ENCODE data around the gene MOGAT2. TPM values are rescaled to one million over a fixed set of nuclear protein-coding genes. Genes with fewer than 3 reads are reported as not detected.

The MOGAT2 gene
- total and polyA plus RNA-seq, 2 of the 13 experiments (the other 11 are each of a cell fraction or from before 2014, with no cell fraction given): 27.2 to 27.8 TPM

DNA sequence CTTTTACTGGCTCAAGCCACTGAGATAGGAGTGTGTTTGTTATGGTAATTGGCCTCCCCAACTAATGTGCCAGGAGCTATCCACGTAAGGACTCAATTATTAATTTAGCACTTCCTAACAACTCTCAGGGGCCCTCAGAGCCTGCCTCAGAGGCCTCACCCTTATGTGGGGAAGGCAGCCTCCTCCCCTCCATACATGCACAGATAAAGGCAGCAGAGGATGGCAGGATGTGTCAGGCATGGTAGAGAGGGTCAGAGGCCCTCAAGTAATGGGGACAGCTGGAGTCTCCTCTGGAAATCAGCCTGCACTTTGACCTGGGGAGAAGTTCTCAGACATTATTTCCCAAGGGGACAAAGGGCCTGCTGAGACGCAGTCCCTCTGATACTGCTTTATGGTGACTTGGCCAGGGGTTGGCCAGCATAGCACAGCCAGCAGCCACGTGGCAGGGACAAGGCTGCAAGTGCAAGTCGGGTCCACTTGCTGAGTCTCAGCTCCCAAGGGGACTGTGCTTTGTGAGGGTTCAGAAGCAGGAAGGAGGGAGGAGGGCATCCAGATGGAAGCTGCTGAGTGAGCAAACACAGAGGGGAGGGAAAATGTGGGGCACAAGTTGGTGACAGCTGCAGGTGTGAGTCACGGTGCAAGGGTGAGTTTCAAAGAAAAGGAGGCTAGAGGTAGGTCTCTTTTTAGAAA lies 17.0 kb downstream of the MOGAT2 start (continued):
- TF ChIP-seq MXI1 (IDR thresholded peaks at IDR 0.05; ENCODE audit: borderline replicate concordance, low read depth, low read length): peak; percentile 29; the same call in 1 of the 3 replicates
- TF ChIP-seq, protein P1, sequence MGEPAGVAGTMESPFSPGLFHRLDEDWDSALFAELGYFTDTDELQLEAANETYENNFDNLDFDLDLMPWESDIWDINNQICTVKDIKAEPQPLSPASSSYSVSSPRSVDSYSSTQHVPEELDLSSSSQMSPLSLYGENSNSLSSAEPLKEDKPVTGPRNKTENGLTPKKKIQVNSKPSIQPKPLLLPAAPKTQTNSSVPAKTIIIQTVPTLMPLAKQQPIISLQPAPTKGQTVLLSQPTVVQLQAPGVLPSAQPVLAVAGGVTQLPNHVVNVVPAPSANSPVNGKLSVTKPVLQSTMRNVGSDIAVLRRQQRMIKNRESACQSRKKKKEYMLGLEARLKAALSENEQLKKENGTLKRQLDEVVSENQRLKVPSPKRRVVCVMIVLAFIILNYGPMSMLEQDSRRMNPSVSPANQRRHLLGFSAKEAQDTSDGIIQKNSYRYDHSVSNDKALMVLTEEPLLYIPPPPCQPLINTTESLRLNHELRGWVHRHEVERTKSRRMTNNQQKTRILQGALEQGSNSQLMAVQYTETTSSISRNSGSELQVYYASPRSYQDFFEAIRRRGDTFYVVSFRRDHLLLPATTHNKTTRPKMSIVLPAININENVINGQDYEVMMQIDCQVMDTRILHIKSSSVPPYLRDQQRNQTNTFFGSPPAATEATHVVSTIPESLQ (CRISPR knock-in tag; conservative IDR thresholded peaks at IDR 0.05): no peak
- no peak for TF ChIP-seq EEA1 (CRISPR knock-in tag; IDR thresholded peaks at IDR 0.05; ENCODE audit: borderline replicate concordance)
- peak; percentile 27; the same call in 1 of the 2 replicates for TF ChIP-seq POLR2G (IDR thresholded peaks at IDR 0.05; ENCODE audit: low read depth, low read length)
- TF ChIP-seq, protein P2, sequence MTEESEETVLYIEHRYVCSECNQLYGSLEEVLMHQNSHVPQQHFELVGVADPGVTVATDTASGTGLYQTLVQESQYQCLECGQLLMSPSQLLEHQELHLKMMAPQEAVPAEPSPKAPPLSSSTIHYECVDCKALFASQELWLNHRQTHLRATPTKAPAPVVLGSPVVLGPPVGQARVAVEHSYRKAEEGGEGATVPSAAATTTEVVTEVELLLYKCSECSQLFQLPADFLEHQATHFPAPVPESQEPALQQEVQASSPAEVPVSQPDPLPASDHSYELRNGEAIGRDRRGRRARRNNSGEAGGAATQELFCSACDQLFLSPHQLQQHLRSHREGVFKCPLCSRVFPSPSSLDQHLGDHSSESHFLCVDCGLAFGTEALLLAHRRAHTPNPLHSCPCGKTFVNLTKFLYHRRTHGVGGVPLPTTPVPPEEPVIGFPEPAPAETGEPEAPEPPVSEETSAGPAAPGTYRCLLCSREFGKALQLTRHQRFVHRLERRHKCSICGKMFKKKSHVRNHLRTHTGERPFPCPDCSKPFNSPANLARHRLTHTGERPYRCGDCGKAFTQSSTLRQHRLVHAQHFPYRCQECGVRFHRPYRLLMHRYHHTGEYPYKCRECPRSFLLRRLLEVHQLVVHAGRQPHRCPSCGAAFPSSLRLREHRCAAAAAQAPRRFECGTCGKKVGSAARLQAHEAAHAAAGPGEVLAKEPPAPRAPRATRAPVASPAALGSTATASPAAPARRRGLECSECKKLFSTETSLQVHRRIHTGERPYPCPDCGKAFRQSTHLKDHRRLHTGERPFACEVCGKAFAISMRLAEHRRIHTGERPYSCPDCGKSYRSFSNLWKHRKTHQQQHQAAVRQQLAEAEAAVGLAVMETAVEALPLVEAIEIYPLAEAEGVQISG (CRISPR knock-in tag; IDR thresholded peaks at IDR 0.05): peak; percentile 39; the same call in 1 of the 2 replicates
- no peak for TF ChIP-seq ZNF468 (CRISPR knock-in tag; IDR thresholded peaks at IDR 0.05)
- 0 out of 2 replicates have a peak, but pooled peaks have one; percentile 58 for TF ChIP-seq SPEN (CRISPR knock-in tag; IDR thresholded peaks at IDR 0.05; ENCODE audit: low read depth)
- no peak for TF ChIP-seq XBP1 (CRISPR knock-in tag; IDR thresholded peaks at IDR 0.05)
- TF ChIP-seq ZNF547 (CRISPR knock-in tag; IDR thresholded peaks at IDR 0.05): no peak
- TF ChIP-seq, protein P3, sequence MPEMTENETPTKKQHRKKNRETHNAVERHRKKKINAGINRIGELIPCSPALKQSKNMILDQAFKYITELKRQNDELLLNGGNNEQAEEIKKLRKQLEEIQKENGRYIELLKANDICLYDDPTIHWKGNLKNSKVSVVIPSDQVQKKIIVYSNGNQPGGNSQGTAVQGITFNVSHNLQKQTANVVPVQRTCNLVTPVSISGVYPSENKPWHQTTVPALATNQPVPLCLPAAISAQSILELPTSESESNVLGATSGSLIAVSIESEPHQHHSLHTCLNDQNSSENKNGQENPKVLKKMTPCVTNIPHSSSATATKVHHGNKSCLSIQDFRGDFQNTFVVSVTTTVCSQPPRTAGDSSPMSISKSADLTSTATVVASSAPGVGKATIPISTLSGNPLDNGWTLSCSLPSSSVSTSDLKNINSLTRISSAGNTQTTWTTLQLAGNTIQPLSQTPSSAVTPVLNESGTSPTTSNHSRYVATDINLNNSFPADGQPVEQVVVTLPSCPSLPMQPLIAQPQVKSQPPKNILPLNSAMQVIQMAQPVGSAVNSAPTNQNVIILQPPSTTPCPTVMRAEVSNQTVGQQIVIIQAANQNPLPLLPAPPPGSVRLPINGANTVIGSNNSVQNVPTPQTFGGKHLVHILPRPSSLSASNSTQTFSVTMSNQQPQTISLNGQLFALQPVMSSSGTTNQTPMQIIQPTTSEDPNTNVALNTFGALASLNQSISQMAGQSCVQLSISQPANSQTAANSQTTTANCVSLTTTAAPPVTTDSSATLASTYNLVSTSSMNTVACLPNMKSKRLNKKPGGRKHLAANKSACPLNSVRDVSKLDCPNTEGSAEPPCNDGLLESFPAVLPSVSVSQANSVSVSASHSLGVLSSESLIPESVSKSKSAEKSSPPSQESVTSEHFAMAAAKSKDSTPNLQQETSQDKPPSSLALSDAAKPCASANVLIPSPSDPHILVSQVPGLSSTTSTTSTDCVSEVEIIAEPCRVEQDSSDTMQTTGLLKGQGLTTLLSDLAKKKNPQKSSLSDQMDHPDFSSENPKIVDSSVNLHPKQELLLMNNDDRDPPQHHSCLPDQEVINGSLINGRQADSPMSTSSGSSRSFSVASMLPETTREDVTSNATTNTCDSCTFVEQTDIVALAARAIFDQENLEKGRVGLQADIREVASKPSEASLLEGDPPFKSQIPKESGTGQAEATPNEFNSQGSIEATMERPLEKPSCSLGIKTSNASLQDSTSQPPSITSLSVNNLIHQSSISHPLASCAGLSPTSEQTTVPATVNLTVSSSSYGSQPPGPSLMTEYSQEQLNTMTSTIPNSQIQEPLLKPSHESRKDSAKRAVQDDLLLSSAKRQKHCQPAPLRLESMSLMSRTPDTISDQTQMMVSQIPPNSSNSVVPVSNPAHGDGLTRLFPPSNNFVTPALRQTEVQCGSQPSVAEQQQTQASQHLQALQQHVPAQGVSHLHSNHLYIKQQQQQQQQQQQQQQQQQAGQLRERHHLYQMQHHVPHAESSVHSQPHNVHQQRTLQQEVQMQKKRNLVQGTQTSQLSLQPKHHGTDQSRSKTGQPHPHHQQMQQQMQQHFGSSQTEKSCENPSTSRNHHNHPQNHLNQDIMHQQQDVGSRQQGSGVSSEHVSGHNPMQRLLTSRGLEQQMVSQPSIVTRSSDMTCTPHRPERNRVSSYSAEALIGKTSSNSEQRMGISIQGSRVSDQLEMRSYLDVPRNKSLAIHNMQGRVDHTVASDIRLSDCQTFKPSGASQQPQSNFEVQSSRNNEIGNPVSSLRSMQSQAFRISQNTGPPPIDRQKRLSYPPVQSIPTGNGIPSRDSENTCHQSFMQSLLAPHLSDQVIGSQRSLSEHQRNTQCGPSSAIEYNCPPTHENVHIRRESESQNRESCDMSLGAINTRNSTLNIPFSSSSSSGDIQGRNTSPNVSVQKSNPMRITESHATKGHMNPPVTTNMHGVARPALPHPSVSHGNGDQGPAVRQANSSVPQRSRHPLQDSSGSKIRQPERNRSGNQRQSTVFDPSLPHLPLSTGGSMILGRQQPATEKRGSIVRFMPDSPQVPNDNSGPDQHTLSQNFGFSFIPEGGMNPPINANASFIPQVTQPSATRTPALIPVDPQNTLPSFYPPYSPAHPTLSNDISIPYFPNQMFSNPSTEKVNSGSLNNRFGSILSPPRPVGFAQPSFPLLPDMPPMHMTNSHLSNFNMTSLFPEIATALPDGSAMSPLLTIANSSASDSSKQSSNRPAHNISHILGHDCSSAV (CRISPR knock-in tag; IDR thresholded peaks at IDR 0.05; ENCODE audit: borderline replicate concordance): no peak
- TF ChIP-seq MYNN (CRISPR knock-in tag; IDR thresholded peaks at IDR 0.05; ENCODE audit: low read depth): no peak
- TF ChIP-seq POLR2AphosphoS5 (IDR thresholded peaks at IDR 0.05; ENCODE audit: low read depth, low read length): no peak
- TF ChIP-seq GATAD1 (CRISPR knock-in tag; IDR thresholded peaks at IDR 0.05): 0 out of 2 replicates have a peak, but pooled peaks have one; percentile 14
- no peak for TF ChIP-seq NR2F2 (IDR thresholded peaks at IDR 0.05; ENCODE audit: borderline replicate concordance, low read depth)
- TF ChIP-seq, protein P4, sequence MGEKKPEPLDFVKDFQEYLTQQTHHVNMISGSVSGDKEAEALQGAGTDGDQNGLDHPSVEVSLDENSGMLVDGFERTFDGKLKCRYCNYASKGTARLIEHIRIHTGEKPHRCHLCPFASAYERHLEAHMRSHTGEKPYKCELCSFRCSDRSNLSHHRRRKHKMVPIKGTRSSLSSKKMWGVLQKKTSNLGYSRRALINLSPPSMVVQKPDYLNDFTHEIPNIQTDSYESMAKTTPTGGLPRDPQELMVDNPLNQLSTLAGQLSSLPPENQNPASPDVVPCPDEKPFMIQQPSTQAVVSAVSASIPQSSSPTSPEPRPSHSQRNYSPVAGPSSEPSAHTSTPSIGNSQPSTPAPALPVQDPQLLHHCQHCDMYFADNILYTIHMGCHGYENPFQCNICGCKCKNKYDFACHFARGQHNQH (CRISPR knock-in tag; IDR thresholded peaks at IDR 0.05): peak; percentile 79
